Epithelial cell of prostate (primary cell): ENCODE data around the gene ZNF316.

ENCODE experiments used
- DNase-seq: peaks from one replicate; pipeline ENCODE4 v3.0.0-alpha.2; 2011; ENCODE audit warnings: low read depth, low spot score
- H3K27ac ChIP-seq: fragments of 450-650 bp; 2 replicates; pipeline ENCODE4 v1.5.1; 2017; ENCODE audit warnings: mild to moderate bottlenecking

ZNF316 gene

DNA sequence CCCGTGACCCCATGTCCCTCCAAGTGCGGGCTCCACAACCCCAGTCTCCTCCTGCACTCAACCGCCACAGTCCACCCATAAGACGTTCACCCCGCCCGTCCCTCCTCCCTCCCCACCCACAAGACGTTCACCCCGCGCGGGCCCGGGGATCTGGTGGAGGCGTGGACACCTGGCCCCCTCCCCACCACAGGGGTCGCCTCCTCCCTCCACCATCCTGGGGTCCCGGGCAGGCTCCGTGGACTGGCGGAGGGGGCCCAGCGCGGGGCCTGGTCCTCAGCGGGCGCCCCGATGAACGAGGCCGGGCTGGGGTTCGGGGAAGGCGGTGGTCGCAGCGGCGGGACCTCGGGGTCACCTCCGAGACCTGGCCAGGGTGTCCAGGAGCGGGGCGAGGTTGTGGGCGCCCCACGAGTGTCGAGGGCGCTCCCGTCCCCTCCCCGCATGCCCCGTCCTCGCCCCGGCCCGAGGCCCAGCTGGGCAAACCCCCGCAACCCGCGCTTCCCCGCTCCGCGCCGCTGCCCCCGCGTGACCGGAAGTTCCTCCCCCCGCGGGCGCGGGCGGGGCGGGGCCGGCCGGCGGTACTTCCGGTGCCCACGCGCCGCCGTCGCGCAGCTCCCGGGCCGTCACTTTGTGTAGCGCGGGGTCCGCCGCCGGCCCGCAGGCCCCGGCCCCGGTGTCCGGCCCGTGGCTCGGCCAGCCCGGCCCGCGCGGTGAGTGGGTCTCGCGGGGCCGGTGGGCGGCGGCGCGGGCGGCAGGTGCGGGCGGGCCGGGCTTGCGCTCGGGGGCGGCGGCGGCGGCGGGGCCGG, at the start of gene ZNF316:
TSS of gene ZNF316 (plus strand) at position 578 of the 803 bp plus-strand sequence. CDS start 5,092 bp downstream, outside the sequence.
- no peak for DNase-seq
- peak within 1 kb of the TSS; percentile 43 for H3K27ac ChIP-seq

DNA sequence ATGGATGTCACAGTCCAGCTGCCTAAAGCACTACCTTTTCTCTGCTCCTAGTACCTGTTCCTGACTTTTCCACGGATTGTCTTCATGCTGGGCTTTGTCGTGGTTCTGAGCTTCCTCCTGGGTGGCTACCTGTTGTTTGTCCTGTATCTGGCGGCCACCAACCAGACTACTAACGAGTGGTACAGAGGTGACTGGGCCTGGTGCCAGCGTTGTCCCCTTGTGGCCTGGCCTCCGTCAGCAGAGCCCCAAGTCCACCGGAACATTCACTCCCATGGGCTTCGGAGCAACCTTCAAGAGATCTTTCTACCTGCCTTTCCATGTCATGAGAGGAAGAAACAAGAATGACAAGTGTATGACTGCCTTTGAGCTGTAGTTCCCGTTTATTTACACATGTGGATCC, 48.6 kb upstream of the ZNF316 start:
- DNase-seq: no peak
- no peak overlapping the region for H3K27ac ChIP-seq

DNA sequence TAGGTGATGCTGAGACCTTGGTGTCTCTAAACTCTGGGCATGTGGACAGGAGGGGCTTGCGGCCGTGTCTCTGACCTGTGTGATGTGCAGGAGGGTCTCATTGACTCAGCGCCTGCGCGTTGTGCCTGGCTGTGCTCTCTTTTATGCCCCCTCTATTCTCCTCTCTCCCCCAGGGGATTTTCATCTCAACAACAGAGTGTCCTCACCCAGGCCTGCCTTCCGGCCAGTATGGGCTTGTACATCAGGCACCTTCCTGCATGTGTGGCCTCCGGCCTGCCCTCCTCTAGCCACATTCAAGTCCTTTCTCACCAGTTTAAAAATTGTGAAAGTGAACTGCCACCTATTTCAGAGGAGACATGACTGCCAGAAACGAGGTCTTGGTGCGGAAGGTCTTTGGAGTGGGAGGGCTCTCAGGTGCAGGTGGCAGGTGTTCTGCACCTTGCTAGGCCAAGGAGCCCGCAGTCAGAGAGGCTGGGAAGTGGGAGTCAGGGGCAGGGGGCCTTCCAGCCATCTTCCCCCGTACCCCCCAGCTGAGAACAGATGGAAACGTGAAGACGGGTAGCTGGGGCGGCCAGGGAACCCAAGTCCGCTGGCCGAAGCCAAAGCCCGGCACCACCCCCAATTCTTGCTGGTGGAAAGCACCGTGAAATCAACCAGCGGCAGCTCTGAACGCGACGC, 47.8 kb upstream of the ZNF316 start:
- no peak for DNase-seq
- peak overlapping the region; percentile 70 for H3K27ac ChIP-seq

DNA sequence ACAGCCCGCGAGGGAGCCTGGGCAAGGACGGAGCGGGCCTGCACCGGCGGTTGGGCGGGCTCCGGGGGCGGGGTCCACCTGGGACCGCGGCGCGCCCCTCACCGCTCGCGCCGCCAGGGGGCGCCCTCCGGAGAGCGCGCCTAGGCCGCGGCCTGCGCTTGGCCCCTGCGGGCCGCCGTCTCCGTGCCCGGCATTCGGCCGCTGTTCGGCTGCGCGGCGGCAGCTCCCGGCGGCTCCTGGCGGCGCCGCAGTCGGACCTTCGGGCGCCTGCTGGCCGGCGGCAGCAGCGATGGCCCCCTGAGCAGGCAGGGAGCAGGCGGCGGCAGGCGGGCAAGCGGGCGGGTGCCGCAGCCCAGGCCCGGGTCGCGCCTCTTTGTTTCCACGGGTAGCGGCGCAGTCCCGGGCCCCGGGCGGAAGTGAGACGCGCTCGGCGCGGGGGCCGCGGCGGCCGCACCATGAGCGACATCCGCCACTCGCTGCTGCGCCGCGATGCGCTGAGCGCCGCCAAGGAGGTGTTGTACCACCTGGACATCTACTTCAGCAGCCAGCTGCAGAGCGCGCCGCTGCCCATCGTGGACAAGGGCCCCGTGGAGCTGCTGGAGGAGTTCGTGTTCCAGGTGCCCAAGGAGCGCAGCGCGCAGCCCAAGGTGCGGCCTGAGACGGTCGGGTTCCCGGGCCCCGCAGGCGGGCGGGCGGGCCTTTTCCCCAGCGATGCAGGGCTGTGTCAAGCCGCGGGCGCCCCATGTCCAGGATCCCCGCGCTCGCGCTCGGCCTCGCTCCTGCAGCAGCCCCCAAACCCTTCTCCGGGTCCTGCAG, 47.1 kb upstream of the ZNF316 start, which contains the start of gene INTS15:
TSS of gene INTS15 (plus strand) at position 193 of the 816 bp plus-strand sequence. CDS start at position 456, 263 bp downstream.
- DNase-seq: no peak
- H3K27ac ChIP-seq: peak within 1 kb of the TSS; percentile 70

DNA sequence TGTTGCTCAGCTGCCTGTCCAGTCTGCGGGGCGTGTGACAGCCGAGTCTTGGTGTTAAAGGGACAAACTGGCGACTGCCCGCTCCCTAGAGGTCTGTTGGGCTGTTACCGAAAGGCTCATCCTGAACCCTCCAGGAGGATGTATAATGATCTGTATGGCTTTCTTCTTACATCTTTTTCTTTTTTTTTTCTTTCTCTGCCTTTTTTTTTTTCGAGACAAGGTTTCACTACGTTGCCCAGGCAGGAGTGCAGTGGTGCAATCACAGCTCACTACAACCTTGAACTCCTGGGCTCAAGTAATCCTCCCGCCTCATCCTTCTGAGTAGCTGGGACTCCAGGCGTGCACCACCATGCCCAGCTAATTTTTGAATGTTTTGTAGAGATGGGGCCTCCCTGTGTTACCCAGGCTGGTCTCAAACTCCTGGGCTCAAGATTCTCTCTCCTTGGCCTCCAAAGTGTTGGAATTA, 46.4 kb upstream of the ZNF316 start:
- DNase-seq: no peak
- H3K27ac ChIP-seq: peak overlapping the region; percentile 70

DNA sequence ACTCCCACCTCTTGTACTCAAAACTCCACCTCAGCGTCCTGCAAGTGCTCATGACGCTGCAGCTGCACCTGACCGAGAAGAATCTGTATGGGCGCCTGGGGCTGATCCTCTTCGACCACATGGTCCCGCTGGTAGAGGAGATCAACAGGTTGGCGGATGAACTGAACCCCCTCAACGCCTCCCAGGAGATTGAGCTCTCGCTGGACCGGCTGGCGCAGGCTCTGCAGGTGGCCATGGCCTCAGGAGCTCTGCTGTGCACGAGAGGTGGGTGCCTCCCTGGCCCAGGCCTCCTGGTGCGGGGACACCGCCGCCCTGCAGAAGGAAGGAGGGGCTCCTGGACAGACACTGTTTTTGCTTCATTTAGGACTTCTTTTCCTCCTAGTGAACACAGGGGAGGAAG, 37.0 kb upstream of the ZNF316 start:
- no peak for DNase-seq
- H3K27ac ChIP-seq: no peak overlapping the region

DNA sequence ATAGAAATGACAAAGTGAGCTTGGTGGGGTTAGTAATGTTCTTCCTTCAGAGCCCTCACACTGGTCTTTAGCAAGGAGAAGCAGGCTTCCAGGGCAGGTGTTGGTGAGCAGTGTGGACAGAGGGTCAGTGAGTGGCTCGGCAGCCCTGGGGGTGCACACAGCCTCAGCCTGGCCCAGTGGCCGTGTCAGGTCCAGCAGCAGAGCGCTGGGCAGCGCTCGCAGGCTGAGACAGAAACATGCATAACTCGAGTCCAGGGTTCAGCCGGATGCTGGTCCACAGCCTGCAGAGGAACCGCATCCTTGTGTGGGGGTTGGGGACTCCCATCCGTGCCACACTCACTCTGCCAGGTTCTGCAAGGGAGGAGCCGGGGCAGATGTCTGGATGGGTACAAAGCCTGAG, 32.7 kb upstream of the ZNF316 start:
- no peak for DNase-seq
- no peak overlapping the region for H3K27ac ChIP-seq

DNA sequence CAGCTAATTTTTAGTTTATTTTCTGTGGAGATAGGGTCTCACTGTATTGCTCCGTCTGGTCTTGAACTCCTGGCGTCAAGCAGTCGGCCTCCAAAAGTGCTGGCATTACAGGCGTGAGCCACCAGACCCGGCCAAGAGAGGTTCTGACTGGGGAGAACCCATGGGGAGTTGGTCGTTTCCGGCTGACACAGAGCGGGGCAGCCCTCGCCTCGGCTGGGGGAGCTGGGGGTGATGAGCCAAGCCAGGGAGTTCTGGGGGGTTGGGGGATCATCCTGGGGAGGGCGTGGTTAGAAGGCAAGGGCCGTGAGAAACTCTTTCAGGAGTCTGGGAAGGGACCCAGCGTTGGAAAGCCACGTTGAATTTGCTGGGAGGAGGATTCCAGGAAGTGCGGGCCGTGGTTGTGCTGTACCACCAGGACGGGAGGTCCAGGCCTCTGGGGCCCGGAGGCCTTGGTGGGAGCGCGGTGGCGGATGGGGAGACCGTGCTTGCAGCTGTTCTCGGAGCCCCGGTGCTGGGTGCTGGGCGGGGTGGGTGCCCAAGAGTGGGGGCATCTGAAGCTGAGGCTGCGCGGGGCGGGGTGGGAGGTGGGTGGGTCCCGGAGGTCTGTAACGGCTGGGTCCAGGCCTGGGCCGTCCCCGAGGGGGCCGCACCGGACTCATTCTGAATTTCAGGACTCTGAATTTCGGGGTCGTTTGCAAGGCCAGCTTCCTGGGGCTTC, 30.1 kb upstream of the ZNF316 start:
- no peak overlapping the region for H3K27ac ChIP-seq
- DNase-seq: no peak

DNA sequence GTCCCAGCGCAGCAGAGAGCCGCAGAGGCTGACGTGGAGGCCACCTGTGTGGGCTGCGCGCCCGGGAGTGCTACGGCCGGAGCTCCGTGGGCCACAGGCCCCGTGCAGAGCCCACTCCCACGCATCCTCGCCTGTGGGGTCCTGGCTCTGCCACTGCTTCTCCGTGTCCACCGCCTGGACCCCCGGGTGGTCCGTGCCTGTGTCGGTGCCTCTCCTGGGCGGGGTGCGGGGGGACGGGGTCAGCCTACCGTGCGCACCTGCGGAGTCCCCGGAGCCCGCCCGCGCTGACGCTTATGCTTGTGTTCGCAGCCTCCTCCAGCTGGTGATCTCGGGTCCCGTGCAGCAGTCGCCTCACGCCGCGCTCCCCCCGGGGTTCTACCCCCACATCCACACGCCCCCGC, 29.5 kb upstream of the ZNF316 start:
- no peak overlapping the region for H3K27ac ChIP-seq
- no peak for DNase-seq

DNA sequence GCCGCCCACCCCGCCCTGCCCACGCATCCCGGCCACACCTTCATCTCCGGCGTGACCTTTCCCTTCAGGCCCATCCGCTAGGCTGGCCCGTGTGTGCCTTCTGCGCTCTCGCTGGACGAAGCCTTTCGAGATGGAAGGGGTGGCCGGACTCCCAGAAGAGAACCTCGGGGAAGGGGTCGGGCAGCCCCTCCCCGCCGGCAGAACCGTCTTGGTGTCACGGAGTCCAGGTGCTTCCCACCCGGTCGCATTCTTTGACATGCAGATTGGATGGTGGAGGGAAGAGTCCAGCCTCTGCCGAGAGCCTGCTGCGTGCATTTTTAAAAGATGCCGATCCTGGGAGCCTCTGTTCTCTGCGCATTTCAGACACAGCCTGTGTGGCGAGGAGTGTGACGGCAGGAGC, 29.0 kb upstream of the ZNF316 start:
- H3K27ac ChIP-seq: no peak overlapping the region
- DNase-seq: no peak

DNA sequence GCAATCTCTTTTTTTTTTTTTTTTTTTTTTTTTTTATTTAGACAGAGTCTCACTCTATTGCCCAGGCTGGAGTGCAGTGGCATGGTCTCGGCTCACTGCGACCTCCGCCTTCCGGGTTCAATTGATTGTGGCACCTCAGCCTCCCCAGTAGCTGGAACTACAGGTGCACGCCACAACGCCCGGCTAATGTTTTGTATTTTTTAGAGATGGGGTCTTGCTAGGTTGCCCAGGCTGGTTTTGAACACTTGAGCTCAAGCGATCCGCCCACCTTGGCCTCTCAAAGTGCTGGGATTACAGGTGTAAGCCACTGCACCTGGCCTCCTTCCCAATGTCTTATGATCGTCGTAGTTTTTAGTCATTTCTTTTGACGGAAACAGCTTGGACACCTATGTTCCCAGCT, 28.3 kb upstream of the ZNF316 start:
- H3K27ac ChIP-seq: no peak overlapping the region
- no peak for DNase-seq

DNA sequence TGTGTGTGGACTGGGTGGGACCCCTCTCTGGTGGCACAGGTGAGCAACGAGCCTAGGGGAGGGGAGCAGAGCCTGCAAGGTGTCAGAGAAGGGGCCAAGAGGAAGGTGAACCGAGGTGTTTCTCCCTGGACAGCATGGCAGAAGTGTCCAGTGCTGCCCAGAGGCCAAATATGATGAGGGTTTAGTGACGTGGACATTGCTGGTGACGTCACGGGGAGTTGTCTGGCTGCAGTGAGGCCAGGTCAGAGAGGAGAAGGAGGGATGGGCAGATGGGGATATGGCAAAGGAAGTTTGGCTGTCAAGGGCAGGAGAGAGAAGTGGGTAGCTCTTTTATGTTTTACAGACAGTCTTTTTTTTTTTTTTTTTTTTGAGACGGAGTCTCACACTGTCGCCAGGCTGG, 24.3 kb upstream of the ZNF316 start:
- DNase-seq: no peak
- H3K27ac ChIP-seq: no peak overlapping the region

DNA sequence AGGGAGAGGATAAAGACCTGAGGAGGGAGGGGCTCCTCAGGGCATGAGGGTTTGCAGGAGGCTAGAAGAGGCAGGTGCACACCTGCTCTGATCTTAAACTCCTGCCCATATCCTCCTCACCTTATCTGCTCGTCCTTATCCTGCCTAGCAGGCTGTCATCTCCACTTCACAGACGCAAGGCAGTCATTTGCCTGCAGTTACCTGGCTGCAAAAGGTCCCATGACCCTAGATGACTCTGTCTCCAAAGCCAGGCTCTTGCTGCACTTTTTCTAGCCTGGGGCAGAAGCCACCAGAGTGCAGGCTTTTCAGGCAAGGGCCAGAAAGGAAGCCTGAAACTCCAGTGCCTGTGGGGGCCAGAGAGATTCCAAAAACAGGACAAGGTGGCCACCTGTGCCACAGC, 23.4 kb upstream of the ZNF316 start:
- DNase-seq: no peak
- H3K27ac ChIP-seq: no peak overlapping the region

DNA sequence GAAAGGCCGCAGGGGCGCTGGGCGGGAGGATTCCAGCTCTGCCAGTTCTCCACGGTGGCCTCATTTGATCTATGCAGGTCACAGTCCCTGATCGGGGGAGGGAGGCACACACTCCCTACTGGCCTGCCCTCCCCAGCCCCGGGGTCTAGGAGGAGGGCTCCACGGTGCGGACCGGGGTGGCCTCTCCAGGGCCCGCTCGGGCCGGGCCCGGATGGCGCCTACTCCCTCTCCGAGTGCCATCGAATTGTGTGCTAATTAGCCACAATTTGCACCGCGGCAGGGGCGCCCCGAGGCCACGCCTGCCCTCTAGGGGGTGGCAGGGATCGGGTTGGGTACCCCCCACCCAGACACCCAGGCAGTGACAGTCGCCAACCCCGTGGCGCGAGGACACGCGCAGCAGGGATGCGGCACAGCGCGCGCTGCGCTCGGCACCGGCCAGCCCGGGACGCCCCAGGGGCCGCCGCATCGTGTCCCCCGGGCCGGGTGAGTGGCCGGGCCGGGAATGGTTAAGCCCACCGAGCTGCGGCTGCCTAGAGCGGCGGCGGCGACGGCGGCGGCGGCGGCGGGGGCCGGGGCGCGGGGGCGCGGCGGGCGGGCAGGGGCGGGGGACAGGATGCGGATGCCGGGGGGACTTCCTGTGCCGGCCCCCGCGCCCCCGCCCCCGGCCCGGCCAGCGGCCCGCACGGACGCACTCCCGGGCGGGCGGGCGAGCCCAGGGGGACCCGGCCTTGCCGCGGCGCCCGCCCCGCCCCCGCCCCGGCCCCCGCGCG, 22.0 kb upstream of the ZNF316 start, which contains the start of gene ZNF853:
TSS of gene ZNF853 (plus strand) at position 658 of the 770 bp plus-strand sequence. CDS start 565 bp downstream, outside the sequence.
- no peak for DNase-seq
- no peak within 1 kb of the TSS for H3K27ac ChIP-seq

DNA sequence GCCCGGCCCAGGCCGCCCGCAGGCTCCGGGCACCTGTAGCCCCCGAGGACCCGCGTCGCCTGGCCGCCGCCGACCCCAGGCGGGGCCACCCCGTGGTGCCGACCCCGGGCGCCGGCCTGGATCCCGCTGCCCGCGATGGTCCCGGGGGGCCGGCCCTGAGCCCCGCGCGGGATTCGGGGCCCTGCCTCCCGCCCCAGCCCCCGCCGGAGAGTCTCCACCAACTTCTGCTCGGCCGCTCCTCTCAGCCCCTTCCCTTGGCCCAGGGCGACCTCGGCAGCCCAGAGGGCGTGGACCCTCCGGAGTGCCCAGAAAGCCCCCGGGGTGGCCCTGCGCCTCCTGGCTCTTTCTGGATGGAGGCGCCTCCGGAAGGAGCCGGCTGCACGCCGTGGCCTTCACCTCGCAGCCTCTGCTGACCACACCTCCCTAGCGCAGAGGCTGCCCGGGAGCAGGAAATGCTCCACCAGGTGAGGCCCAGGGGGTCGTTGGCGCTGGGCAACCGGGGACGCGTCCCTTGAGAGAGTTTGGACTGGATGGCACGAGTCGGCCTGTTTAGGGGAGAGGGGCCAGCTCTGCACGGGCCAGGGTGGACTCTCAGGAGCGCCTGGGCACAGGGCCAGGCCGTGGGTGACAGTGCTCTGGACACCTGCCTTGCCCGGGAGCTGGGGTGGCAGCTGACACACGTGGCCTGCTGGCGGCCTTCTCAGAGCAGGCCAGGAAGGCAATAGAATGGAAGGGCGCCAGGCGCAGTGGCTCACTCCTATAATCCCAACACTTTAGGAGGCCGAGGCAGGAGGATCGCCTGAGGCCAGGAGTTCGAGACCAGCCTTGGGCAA, 21.2 kb upstream of the ZNF316 start:
- DNase-seq: no peak
- no peak overlapping the region for H3K27ac ChIP-seq

DNA sequence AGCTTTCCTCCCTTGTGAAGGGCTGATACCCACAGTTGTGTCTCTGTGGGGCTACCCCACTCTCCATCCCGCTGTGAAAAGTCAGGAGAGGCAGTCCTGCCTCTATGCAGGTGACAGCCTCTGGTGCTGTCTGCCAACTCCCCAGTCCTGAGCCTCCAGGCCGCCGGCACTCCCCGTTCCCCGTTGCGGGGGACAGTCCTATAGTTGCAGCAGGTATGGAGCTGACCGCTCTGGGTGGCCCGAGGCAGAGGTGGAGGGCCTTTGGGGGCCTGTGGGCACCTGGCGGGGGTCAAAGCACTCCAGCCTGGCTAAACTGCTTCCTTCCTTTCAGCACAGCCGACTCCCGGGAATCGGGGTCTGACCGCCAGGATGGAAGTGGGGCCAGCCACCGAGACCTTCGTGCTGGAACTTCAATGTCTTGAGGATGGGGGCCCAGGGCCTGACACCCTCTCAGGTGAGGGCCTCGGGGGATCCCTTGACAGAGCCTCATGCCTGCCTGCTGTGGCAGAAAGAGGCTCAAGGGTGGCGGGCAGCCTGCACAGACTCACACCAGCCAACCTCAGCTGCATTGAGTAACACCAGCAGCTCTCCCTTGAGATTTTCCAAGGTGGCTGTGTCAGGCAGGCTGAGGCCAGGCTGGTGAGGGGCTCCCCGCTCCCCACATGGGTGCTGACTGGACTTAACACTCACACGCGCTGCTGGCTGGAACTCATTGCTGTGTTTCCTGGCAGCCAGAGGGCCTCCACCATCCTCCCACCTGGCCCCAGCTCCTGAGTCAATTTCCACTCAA, 20.1 kb upstream of the ZNF316 start:
- H3K27ac ChIP-seq: no peak overlapping the region
- DNase-seq: no peak

DNA sequence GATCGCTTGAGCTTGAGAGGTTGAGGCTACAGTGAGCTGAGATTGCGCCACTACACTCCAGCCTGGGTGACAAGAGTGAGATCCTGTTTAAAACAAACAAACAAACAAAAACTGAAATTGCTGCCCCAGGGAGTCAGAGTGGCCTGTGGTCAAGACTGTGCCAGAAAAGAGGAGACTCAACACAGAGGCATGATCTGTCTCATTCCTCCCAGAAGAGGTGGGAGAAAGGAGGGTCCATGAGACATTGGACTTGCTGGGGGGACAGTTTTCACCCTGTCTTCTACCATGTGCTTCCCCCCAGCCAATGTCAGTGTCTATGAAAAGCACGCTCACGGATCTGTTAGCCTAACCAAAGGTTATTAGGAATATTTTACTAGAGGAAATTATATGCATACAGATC, 18.5 kb upstream of the ZNF316 start:
- no peak for DNase-seq
- no peak overlapping the region for H3K27ac ChIP-seq

DNA sequence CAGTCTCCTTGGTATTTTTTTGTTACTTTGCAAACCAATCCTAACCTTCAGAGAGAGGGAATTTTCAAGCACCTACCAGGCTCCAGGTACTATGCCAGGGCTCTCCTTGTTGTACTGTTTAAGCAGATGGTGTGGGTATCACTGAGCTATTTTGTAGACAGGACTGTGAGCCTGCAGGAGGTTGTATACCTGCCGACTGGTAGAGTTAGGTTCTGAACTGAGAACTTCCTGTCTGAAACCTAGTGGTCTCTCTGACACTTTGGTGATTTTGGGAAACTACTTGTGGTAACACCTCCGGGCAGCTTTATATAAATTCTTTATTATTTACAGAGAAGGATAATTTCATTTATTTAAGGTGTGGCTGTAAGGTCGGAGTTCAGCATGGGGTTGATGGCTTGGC, 17.2 kb upstream of the ZNF316 start:
- no peak overlapping the region for H3K27ac ChIP-seq
- no peak for DNase-seq
